Fibroblast of the aortic adventitia (primary cell): ENCODE results near the gene MYO18B. TPM values are rescaled to one million over a fixed set of nuclear protein-coding genes. Genes with fewer than 3 reads are reported as not detected.

ENCODE experiments used
- DNase-seq: peaks from one replicate; pipeline ENCODE4 v3.0.0-alpha.2; 2010; ENCODE audit warnings: low read depth
- H3K4me3 ChIP-seq: 2 replicates; pipeline ENCODE4 v1.5.1; 2011; ENCODE audit warnings: low read depth, mild to moderate bottlenecking, control low read depth, low read length, moderate library complexity
- total RNA-seq: library from RNA; depleted of rRNA; stranded (reverse); fragments of >200 nt; gene quantifications from 2 replicates; pipeline ENCODE4 v1.2.3, GENCODE V29; 2012; ENCODE audit warnings: low replicate concordance
- TF ChIP-seq, protein P1 (sequence below): IDR thresholded peaks from 2 replicates; pipeline ENCODE4 v1.5.1; 2011; ENCODE audit warnings: mild to moderate bottlenecking, low read length, control low read depth, inconsistent platforms; ENCODE audit not compliant: insufficient read depth

MYO18B gene
- total RNA-seq, 1 donor = not detected

DNA sequence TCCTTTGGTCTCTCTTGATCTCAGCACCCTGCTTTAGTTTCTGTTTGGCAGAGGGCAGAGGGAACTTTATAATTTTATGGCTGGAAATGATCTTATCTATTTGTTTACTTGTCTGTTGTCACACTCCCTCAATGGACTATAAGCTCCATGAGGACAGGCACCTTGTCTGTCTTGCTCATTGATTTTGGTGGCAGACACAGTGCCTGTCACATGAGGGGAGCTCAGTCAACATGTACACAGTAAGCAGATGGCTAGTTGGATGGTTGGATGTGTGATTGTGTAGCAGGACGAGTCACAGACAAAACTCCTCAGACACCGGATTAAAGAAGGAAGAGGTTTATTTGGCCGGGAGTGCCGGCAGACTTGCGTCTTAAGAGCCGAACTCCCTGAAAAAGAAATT lies 80.4 kb downstream of the MYO18B start:
- TF ChIP-seq, protein P1, sequence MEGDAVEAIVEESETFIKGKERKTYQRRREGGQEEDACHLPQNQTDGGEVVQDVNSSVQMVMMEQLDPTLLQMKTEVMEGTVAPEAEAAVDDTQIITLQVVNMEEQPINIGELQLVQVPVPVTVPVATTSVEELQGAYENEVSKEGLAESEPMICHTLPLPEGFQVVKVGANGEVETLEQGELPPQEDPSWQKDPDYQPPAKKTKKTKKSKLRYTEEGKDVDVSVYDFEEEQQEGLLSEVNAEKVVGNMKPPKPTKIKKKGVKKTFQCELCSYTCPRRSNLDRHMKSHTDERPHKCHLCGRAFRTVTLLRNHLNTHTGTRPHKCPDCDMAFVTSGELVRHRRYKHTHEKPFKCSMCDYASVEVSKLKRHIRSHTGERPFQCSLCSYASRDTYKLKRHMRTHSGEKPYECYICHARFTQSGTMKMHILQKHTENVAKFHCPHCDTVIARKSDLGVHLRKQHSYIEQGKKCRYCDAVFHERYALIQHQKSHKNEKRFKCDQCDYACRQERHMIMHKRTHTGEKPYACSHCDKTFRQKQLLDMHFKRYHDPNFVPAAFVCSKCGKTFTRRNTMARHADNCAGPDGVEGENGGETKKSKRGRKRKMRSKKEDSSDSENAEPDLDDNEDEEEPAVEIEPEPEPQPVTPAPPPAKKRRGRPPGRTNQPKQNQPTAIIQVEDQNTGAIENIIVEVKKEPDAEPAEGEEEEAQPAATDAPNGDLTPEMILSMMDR = no peak

DNA sequence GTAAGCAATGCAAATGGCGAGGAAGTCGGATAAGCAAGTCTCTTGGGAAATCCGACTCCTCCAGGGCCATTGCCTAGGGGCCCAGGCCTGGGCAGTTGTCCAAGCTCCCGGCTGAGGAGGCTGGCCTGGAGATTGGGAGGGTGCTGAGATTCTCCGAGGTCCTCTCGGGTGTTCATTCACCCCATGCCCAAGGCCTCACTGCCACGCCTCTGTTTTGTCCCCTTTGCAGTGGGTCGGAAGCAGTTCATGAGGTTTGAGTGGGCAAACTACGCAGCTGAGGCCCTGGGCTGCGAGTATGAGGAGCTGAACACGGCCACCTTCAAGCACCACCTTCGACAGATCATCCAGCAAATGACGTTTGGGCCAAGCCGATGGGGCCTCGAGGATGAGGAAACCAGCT lies 81.3 kb downstream of the MYO18B start:
- TF ChIP-seq, protein P1 = no peak
- no peak for DNase-seq
- no peak overlapping the region for H3K4me3 ChIP-seq

More for the DNA sequence above, 80.4 kb downstream of the MYO18B start:
- no peak overlapping the region for H3K4me3 ChIP-seq
- no peak for DNase-seq

DNA sequence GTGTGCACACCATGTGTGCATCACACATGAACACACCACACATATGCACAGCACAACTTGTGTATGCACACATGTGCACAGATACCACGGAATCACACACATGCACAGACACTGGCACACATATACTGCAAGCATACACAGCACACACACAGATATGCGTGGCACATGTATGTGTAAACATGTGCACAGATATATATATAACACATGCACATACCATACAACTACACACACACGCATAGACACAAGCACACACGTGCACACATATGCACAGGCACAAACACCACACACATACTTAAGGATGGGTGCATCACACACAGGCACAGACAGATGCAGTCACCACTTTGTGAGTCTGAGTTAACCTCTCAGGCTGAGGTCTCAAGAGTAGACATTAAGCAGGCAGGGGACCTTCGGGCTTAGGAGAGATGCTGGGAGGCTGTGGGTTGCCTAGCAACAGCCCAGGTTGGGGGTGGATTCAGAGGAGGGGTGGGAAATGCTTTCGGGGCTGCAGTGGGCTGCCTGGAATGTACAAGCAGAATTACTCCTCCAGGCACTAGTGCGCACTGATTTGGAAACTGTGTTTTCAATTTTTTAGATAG lies 82.9 kb downstream of the MYO18B start:
- TF ChIP-seq, protein P1 = no peak
- DNase-seq = no peak
- no peak overlapping the region for H3K4me3 ChIP-seq

DNA sequence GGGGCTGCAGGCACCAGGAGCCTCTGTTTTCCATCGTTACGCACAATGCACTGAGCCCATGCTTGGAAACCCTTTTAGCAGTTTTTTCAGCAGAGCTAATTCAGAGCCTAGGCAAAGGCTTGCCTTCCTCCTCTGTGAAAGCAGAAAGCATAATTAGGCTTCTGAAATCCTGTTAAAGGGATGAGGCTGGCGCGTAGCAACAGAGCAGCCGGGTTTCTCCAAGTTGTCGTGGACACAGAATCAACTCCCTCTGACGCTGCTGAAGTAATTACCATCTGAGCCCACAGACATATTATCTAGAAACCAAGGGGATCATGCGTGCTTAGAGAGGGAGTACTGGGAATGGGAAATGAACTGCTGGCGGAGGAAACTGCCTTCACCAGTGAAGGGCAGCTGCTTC lies 85.4 kb downstream of the MYO18B start:
- TF ChIP-seq, protein P1 = no peak
- H3K4me3 ChIP-seq = no peak overlapping the region
- DNase-seq = no peak

DNA sequence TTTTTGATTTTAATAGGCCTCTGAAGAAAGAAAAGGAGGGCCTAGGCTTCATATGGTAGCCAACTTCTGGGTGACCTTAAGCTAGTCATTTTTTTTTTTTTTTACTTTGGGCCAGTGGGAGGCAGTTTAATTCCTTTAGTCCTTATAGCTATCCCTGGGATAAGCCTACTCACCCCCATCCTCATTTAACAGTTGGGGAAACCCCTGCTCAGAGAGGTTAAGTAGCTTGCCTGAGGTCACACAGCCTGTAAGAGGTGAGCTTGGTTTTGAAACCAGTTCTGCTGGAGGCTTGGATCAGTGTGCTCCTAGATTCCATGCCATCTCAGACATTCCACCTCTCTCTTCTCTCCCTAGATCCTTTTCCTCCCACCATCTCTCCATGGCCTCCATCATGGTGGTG lies 86.4 kb downstream of the MYO18B start:
- no peak for DNase-seq
- no peak overlapping the region for H3K4me3 ChIP-seq
- TF ChIP-seq, protein P1 = no peak

DNA sequence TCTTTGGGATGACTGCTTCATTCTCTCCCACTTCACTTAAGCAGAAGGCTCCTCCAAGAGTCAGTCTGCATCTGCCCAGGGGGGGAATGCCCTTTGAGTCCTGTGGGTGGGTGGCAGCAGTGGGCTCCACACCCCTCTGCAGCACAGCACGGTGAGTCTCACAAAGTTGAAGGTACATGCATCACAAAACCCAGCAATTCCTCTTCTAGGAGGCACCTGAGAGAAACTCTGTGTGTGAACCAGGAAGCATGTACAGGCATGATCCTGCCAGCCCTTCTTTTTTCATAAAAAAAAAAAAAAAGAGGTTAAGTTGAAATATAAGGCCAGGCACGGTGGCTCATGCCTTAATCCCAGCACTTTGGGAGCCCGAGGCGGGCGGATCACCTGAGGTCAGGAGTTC lies 87.2 kb downstream of the MYO18B start:
- TF ChIP-seq, protein P1 = no peak
- H3K4me3 ChIP-seq = no peak overlapping the region
- DNase-seq = no peak
